ENCODE data around the gene ZNF554.

DNA sequence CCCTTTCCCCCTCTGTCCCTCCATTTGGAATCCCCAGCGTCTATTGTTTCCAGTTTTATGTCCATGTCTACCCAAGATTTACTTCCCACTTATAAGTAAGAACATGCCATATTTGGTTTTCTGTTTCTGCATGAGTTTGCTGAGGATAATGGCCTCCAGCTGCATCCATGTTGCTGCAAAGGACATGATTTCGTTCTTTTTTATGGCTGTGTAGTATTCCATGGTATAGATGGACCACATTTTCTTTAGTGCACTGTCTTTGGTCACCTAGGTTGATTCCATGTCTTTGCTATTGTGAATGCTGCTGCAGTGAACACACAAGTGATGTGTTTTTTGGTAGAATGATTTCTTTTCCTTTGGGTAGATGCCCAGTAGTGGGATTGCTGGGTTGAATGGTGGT lies 25.4 kb downstream of the ZNF554 start:
- TF ChIP-seq, protein P1, sequence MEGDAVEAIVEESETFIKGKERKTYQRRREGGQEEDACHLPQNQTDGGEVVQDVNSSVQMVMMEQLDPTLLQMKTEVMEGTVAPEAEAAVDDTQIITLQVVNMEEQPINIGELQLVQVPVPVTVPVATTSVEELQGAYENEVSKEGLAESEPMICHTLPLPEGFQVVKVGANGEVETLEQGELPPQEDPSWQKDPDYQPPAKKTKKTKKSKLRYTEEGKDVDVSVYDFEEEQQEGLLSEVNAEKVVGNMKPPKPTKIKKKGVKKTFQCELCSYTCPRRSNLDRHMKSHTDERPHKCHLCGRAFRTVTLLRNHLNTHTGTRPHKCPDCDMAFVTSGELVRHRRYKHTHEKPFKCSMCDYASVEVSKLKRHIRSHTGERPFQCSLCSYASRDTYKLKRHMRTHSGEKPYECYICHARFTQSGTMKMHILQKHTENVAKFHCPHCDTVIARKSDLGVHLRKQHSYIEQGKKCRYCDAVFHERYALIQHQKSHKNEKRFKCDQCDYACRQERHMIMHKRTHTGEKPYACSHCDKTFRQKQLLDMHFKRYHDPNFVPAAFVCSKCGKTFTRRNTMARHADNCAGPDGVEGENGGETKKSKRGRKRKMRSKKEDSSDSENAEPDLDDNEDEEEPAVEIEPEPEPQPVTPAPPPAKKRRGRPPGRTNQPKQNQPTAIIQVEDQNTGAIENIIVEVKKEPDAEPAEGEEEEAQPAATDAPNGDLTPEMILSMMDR (IDR thresholded peaks at IDR 0.05; ENCODE audit: low read depth, low read length, missing input control), result no peak
- no peak for TF ChIP-seq YY1 (IDR thresholded peaks at IDR 0.05)
- TF ChIP-seq, protein P2, sequence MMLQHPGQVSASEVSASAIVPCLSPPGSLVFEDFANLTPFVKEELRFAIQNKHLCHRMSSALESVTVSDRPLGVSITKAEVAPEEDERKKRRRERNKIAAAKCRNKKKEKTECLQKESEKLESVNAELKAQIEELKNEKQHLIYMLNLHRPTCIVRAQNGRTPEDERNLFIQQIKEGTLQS (IDR thresholded peaks at IDR 0.05), result no peak
- TF ChIP-seq, protein P3, sequence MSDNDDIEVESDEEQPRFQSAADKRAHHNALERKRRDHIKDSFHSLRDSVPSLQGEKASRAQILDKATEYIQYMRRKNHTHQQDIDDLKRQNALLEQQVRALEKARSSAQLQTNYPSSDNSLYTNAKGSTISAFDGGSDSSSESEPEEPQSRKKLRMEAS (IDR thresholded peaks at IDR 0.05), result no peak
- TF ChIP-seq, protein P4, sequence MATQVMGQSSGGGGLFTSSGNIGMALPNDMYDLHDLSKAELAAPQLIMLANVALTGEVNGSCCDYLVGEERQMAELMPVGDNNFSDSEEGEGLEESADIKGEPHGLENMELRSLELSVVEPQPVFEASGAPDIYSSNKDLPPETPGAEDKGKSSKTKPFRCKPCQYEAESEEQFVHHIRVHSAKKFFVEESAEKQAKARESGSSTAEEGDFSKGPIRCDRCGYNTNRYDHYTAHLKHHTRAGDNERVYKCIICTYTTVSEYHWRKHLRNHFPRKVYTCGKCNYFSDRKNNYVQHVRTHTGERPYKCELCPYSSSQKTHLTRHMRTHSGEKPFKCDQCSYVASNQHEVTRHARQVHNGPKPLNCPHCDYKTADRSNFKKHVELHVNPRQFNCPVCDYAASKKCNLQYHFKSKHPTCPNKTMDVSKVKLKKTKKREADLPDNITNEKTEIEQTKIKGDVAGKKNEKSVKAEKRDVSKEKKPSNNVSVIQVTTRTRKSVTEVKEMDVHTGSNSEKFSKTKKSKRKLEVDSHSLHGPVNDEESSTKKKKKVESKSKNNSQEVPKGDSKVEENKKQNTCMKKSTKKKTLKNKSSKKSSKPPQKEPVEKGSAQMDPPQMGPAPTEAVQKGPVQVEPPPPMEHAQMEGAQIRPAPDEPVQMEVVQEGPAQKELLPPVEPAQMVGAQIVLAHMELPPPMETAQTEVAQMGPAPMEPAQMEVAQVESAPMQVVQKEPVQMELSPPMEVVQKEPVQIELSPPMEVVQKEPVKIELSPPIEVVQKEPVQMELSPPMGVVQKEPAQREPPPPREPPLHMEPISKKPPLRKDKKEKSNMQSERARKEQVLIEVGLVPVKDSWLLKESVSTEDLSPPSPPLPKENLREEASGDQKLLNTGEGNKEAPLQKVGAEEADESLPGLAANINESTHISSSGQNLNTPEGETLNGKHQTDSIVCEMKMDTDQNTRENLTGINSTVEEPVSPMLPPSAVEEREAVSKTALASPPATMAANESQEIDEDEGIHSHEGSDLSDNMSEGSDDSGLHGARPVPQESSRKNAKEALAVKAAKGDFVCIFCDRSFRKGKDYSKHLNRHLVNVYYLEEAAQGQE (IDR thresholded peaks at IDR 0.05), result no peak
- no peak for TF ChIP-seq GABPA (IDR thresholded peaks at IDR 0.05 in 1 of 2, conservative IDR thresholded peaks at IDR 0.05 in 1 of 2)
- no peak for TF ChIP-seq NR2F2 (IDR thresholded peaks at IDR 0.05)
- TF ChIP-seq TAF1 (conservative IDR thresholded peaks at IDR 0.05), result no peak
- TF ChIP-seq RAD21 (IDR thresholded peaks at IDR 0.05), result no peak
